ENCODE measurements around the gene SEPTIN2. TPM values are rescaled to one million over a fixed set of nuclear protein-coding genes. Genes with fewer than 3 reads are reported as not detected.
"Not testable (repeated sequence)": the region's sequence is repeated elsewhere in the genome, so short reads cannot be mapped to it uniquely, and the experiment has no call there.

SEPTIN2 gene
- total RNA-seq, 1 donor from 2014 or later: 302 TPM

DNA sequence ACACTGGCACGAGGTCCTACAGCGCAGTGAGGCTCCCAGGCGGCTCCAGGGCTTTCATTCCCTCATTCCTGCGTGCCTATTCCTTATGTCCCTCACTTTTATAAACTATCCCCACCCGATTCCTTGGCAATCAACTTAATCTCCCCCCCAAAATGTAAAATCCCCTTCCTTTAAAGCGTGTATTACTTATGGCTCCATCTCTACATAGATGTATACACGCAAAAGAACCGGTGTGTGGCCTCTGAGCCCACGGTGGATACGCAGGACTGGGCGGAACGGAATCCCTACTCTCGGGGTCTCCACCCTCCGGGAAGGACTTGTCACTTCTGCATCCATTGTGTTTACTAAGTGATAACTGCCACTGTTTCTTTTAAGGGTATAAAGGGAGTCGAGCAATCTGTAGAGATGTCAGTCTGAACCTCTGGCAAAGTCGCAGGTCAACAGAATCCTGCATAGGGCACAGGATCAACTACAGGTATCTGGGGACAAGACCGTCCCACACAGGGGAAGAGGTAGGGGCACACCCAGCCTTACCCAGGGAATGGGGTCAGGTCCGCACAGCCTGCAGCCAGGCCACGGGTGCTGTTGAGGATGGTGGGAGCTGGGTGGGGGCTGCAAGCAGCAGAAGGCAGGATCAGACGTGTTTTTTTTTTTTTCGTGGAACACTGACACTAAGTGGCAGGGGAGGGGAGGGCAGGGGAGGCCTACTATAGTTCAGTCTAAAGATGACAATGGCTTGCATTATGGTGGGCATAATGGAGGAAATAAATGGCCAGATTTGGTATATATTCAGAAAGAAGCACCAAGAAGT is 42.3 kb upstream of the SEPTIN2 start:
- Mint-ChIP-seq H3K27ac (ENCODE audit: unreplicated experiment) (peak overlapping the region; percentile 50), H3K4me1 (ENCODE audit: low read depth, unreplicated experiment) (peaks cover 16% of the 10 kb centered on the region), H3K36me3 (ENCODE audit: unreplicated experiment) (peaks cover 15% of the 10 kb centered on the region), H3K27me3 (ENCODE audit: unreplicated experiment) (peaks cover 8% of the 10 kb centered on the region), H3K9me3 (ENCODE audit: unreplicated experiment) (peaks cover 11% of the 10 kb centered on the region), H3K4me3 (ENCODE audit: unreplicated experiment) (peak overlapping the region; percentile 82)
- DNase-seq: no peak
- TF ChIP-seq, protein P1, sequence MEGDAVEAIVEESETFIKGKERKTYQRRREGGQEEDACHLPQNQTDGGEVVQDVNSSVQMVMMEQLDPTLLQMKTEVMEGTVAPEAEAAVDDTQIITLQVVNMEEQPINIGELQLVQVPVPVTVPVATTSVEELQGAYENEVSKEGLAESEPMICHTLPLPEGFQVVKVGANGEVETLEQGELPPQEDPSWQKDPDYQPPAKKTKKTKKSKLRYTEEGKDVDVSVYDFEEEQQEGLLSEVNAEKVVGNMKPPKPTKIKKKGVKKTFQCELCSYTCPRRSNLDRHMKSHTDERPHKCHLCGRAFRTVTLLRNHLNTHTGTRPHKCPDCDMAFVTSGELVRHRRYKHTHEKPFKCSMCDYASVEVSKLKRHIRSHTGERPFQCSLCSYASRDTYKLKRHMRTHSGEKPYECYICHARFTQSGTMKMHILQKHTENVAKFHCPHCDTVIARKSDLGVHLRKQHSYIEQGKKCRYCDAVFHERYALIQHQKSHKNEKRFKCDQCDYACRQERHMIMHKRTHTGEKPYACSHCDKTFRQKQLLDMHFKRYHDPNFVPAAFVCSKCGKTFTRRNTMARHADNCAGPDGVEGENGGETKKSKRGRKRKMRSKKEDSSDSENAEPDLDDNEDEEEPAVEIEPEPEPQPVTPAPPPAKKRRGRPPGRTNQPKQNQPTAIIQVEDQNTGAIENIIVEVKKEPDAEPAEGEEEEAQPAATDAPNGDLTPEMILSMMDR (IDR thresholded peaks at IDR 0.05; ENCODE audit: partially characterized antibody, unreplicated experiment): no peak

DNA sequence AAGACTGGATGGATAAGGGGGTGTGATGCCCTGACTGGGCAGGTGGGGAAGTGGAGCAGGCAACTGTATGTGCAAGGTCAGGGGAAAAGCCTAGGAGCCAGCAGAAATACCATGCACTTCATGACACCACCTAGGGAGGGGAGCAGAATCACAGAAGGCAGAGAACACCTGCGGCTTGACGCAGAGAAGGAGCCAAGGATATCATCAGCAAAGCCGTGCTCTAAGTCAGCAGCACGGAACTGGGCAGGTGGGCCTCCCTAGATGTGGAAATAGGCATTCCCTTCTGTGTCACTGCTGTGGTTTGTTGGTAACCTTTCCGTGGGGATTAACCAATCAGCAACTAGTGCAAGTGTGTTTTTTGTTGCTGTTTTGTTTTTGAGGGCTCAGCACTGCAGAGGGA is 41.6 kb upstream of the SEPTIN2 start:
- H3K9me3 Mint-ChIP-seq (ENCODE audit: unreplicated experiment): peaks cover 11% of the 10 kb centered on the region
- peak overlapping the region; percentile 7 for H3K4me3 Mint-ChIP-seq (ENCODE audit: unreplicated experiment)
- H3K36me3 Mint-ChIP-seq (ENCODE audit: unreplicated experiment): peaks cover 15% of the 10 kb centered on the region
- peaks cover 8% of the 10 kb centered on the region for H3K27me3 Mint-ChIP-seq (ENCODE audit: unreplicated experiment)
- no peak overlapping the region for H3K27ac Mint-ChIP-seq (ENCODE audit: unreplicated experiment)
- H3K4me1 Mint-ChIP-seq (ENCODE audit: low read depth, unreplicated experiment): peaks cover 16% of the 10 kb centered on the region
- DNase-seq: no peak
- TF ChIP-seq, protein P1 (IDR thresholded peaks at IDR 0.05; ENCODE audit: partially characterized antibody, unreplicated experiment): no peak

DNA sequence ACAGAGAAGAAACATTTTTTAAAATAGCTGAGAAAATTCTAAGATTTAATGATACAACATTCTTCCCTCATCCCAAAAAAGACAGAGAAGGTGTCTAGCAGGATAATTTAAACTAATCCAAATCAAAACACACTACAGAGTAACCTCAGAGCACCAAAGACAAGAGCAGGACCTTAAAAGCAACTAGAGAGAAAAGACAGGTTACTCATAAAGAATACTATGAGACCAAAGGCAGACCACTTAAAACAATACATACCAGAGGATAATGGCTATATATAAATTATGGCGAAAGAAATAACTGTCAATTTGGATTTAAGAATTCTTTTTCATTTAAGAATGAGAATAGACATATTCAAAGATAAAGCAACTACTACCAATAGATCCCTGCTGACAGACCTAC is 40.2 kb upstream of the SEPTIN2 start:
- H3K27me3 Mint-ChIP-seq (ENCODE audit: unreplicated experiment): peaks cover 10% of the 10 kb centered on the region
- H3K36me3 Mint-ChIP-seq (ENCODE audit: unreplicated experiment): peaks cover 15% of the 10 kb centered on the region
- H3K4me3 Mint-ChIP-seq (ENCODE audit: unreplicated experiment): no peak overlapping the region
- peaks cover 11% of the 10 kb centered on the region for H3K9me3 Mint-ChIP-seq (ENCODE audit: unreplicated experiment)
- no peak overlapping the region for H3K27ac Mint-ChIP-seq (ENCODE audit: unreplicated experiment)
- DNase-seq: no peak
- peaks cover 22% of the 10 kb centered on the region for H3K4me1 Mint-ChIP-seq (ENCODE audit: low read depth, unreplicated experiment)
- TF ChIP-seq, protein P1 (IDR thresholded peaks at IDR 0.05; ENCODE audit: partially characterized antibody, unreplicated experiment): no peak

DNA sequence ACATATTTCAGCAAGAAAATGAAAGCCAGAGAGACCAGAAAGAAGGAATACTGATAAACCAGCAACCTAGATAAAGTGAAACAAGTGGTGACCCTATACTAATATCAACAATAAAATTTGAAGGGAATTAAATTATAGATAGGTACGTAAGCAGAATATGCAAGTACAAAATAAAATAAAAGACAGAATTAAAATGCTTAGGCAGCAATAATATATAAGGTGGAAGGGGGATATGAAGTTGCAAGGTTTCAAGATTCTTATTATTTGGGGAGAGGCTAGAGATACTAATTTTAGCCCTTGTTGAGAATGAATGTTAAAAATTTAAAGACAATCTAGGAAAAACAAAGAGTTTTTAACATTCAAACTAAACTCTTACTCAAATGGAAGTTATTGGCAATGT is 39.8 kb upstream of the SEPTIN2 start:
- Mint-ChIP-seq H3K27ac (ENCODE audit: unreplicated experiment) (no peak overlapping the region), H3K4me3 (ENCODE audit: unreplicated experiment) (no peak overlapping the region), H3K9me3 (ENCODE audit: unreplicated experiment) (peaks cover 11% of the 10 kb centered on the region), H3K36me3 (ENCODE audit: unreplicated experiment) (peaks cover 15% of the 10 kb centered on the region), H3K27me3 (ENCODE audit: unreplicated experiment) (peaks cover 8% of the 10 kb centered on the region), H3K4me1 (ENCODE audit: low read depth, unreplicated experiment) (peaks cover 21% of the 10 kb centered on the region)
- TF ChIP-seq, protein P1 (IDR thresholded peaks at IDR 0.05; ENCODE audit: partially characterized antibody, unreplicated experiment): no peak
- DNase-seq: no peak

DNA sequence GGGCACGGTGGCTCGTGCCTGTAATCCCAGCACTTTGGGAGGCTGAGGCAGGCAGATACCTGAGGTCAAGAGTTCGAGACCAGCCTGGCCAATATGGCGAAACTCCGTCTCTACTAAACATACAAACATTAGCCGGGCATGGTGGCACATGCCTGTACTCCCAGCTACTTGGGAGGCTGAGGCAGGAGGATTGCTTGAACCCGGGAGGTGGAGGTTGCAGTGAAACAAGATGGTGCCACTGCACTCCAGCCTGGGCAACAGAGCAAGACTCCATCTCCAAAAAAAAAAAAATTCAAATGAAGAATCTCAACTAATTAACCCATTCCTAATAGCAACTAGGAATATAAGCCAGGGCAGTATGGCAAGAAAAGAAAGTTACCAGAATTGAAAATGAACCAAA is 37.4 kb upstream of the SEPTIN2 start:
- not testable (repeated sequence) for H3K27me3 Mint-ChIP-seq (ENCODE audit: unreplicated experiment); DNase-seq; H3K9me3 Mint-ChIP-seq (ENCODE audit: unreplicated experiment); H3K27ac Mint-ChIP-seq (ENCODE audit: unreplicated experiment); H3K4me3 Mint-ChIP-seq (ENCODE audit: unreplicated experiment)
- Mint-ChIP-seq H3K36me3 (ENCODE audit: unreplicated experiment) (peaks cover 15% of the 10 kb centered on the region), H3K4me1 (ENCODE audit: low read depth, unreplicated experiment) (peaks cover 20% of the 10 kb centered on the region)
